ENCODE data around the gene TPST2.

TPST2 gene

GRCh38 chr22:26580240-26580962 is 9.5 kb downstream of the TPST2 start:
- Histone ChIP-seq H3K79me2 (ENCODE audit: control insufficient read depth, insufficient read depth, low read length, unreplicated experiment) (peaks cover 10% of the 10 kb centered on the region), H2AFZ (ENCODE audit: low read length, unreplicated experiment) (no peak overlapping the region), H3K4me3 (ENCODE audit: low read depth, low read length) (no peak overlapping the region), H3K36me3 (ENCODE audit: insufficient read depth, low read length) (no peaks in the 10 kb centered on the region), H3K27me3 (ENCODE audit: insufficient read depth, low read length) (no peaks in the 10 kb centered on the region), H3K27ac (ENCODE audit: low read depth, low read length) (no peak overlapping the region), H3K4me1 (ENCODE audit: control insufficient read depth, insufficient read depth, low read length, unreplicated experiment) (peaks cover 7% of the 10 kb centered on the region)

- Histone ChIP-seq H3K36me3 (ENCODE audit: insufficient read depth, low read length) (no peaks in the 10 kb centered on the region), H3K4me3 (ENCODE audit: low read depth, low read length) (no peak overlapping the region), H3K27me3 (ENCODE audit: insufficient read depth, low read length) (no peaks in the 10 kb centered on the region), H3K27ac (ENCODE audit: low read depth, low read length) (no peak overlapping the region), H3K79me2 (ENCODE audit: control insufficient read depth, insufficient read depth, low read length, unreplicated experiment) (peaks cover 10% of the 10 kb centered on the region), H3K4me1 (ENCODE audit: control insufficient read depth, insufficient read depth, low read length, unreplicated experiment) (no peaks in the 10 kb centered on the region), H2AFZ (ENCODE audit: low read length, unreplicated experiment) (no peak overlapping the region)
Observed at GRCh38 chr22:26579331-26579886, 10.5 kb downstream of the TPST2 start.

GRCh38 chr22:26577081-26577480 is 12.9 kb downstream of the TPST2 start:
- Histone ChIP-seq H3K36me3 (ENCODE audit: insufficient read depth, low read length) (no peaks in the 10 kb centered on the region), H3K27me3 (ENCODE audit: insufficient read depth, low read length) (no peaks in the 10 kb centered on the region), H2AFZ (ENCODE audit: low read length, unreplicated experiment) (no peak overlapping the region), H3K27ac (ENCODE audit: low read depth, low read length) (no peak overlapping the region), H3K4me1 (ENCODE audit: control insufficient read depth, insufficient read depth, low read length, unreplicated experiment) (no peaks in the 10 kb centered on the region), H3K79me2 (ENCODE audit: control insufficient read depth, insufficient read depth, low read length, unreplicated experiment) (peaks cover 6% of the 10 kb centered on the region), H3K4me3 (ENCODE audit: low read depth, low read length) (no peak overlapping the region)

GRCh38 chr22:26576026-26576680 is 13.8 kb downstream of the TPST2 start:
- Histone ChIP-seq H3K4me1 (ENCODE audit: control insufficient read depth, insufficient read depth, low read length, unreplicated experiment) (no peaks in the 10 kb centered on the region), H3K4me3 (ENCODE audit: low read depth, low read length) (no peak overlapping the region), H3K36me3 (ENCODE audit: insufficient read depth, low read length) (no peaks in the 10 kb centered on the region), H2AFZ (ENCODE audit: low read length, unreplicated experiment) (no peak overlapping the region), H3K27ac (ENCODE audit: low read depth, low read length) (no peak overlapping the region), H3K27me3 (ENCODE audit: insufficient read depth, low read length) (no peaks in the 10 kb centered on the region), H3K79me2 (ENCODE audit: control insufficient read depth, insufficient read depth, low read length, unreplicated experiment) (peaks cover 6% of the 10 kb centered on the region)

GRCh38 chr22:26574001-26574723 is 15.8 kb downstream of the TPST2 start:
- Histone ChIP-seq H3K4me3 (ENCODE audit: low read depth, low read length) (no peak overlapping the region), H3K36me3 (ENCODE audit: insufficient read depth, low read length) (no peaks in the 10 kb centered on the region), H2AFZ (ENCODE audit: low read length, unreplicated experiment) (no peak overlapping the region), H3K4me1 (ENCODE audit: control insufficient read depth, insufficient read depth, low read length, unreplicated experiment) (no peaks in the 10 kb centered on the region), H3K27me3 (ENCODE audit: insufficient read depth, low read length) (no peaks in the 10 kb centered on the region), H3K79me2 (ENCODE audit: control insufficient read depth, insufficient read depth, low read length, unreplicated experiment) (peaks cover 4% of the 10 kb centered on the region), H3K27ac (ENCODE audit: low read depth, low read length) (no peak overlapping the region)

GRCh38 chr22:26573026-26573662 is 16.8 kb downstream of the TPST2 start:
- H3K4me1 ChIP-seq (ENCODE audit: control insufficient read depth, insufficient read depth, low read length, unreplicated experiment): no peaks in the 10 kb centered on the region
- peaks cover under 1% of the 10 kb centered on the region for H3K79me2 ChIP-seq (ENCODE audit: control insufficient read depth, insufficient read depth, low read length, unreplicated experiment)
- H2AFZ ChIP-seq (ENCODE audit: low read length, unreplicated experiment): no peak overlapping the region
- H3K36me3 ChIP-seq (ENCODE audit: insufficient read depth, low read length): no peaks in the 10 kb centered on the region
- no peak overlapping the region for H3K27ac ChIP-seq (ENCODE audit: low read depth, low read length)
- no peaks in the 10 kb centered on the region for H3K27me3 ChIP-seq (ENCODE audit: insufficient read depth, low read length)
- no peak overlapping the region for H3K4me3 ChIP-seq (ENCODE audit: low read depth, low read length)

GRCh38 chr22:26570864-26571525 is 18.9 kb downstream of the TPST2 start:
- H3K27ac ChIP-seq (ENCODE audit: low read depth, low read length): no peak overlapping the region
- H3K79me2 ChIP-seq (ENCODE audit: control insufficient read depth, insufficient read depth, low read length, unreplicated experiment): peaks cover 3% of the 10 kb centered on the region
- no peaks in the 10 kb centered on the region for H3K36me3 ChIP-seq (ENCODE audit: insufficient read depth, low read length)
- H3K4me3 ChIP-seq (ENCODE audit: low read depth, low read length): no peak overlapping the region
- no peak overlapping the region for H2AFZ ChIP-seq (ENCODE audit: low read length, unreplicated experiment)
- no peaks in the 10 kb centered on the region for H3K4me1 ChIP-seq (ENCODE audit: control insufficient read depth, insufficient read depth, low read length, unreplicated experiment)
- no peaks in the 10 kb centered on the region for H3K27me3 ChIP-seq (ENCODE audit: insufficient read depth, low read length)

- H3K36me3 ChIP-seq (ENCODE audit: insufficient read depth, low read length): no peaks in the 10 kb centered on the region
- no peak overlapping the region for H2AFZ ChIP-seq (ENCODE audit: low read length, unreplicated experiment)
- H3K79me2 ChIP-seq (ENCODE audit: control insufficient read depth, insufficient read depth, low read length, unreplicated experiment): peaks cover 3% of the 10 kb centered on the region
- H3K4me1 ChIP-seq (ENCODE audit: control insufficient read depth, insufficient read depth, low read length, unreplicated experiment): no peaks in the 10 kb centered on the region
- H3K27ac ChIP-seq (ENCODE audit: low read depth, low read length): no peak overlapping the region
- no peak overlapping the region for H3K4me3 ChIP-seq (ENCODE audit: low read depth, low read length)
- no peaks in the 10 kb centered on the region for H3K27me3 ChIP-seq (ENCODE audit: insufficient read depth, low read length)
Observed at GRCh38 chr22:26570115-26570514, 19.8 kb downstream of the TPST2 start.

- no peak overlapping the region for H3K4me3 ChIP-seq (ENCODE audit: low read depth, low read length)
- H3K4me1 ChIP-seq (ENCODE audit: control insufficient read depth, insufficient read depth, low read length, unreplicated experiment): no peaks in the 10 kb centered on the region
- H3K36me3 ChIP-seq (ENCODE audit: insufficient read depth, low read length): no peaks in the 10 kb centered on the region
- peaks cover 3% of the 10 kb centered on the region for H3K79me2 ChIP-seq (ENCODE audit: control insufficient read depth, insufficient read depth, low read length, unreplicated experiment)
- no peak overlapping the region for H2AFZ ChIP-seq (ENCODE audit: low read length, unreplicated experiment)
- no peak overlapping the region for H3K27ac ChIP-seq (ENCODE audit: low read depth, low read length)
- no peaks in the 10 kb centered on the region for H3K27me3 ChIP-seq (ENCODE audit: insufficient read depth, low read length)
Observed at GRCh38 chr22:26568207-26568706, 21.7 kb downstream of the TPST2 start.

GRCh38 chr22:26567610-26568009 is 22.3 kb downstream of the TPST2 start:
- Histone ChIP-seq H3K27me3 (ENCODE audit: insufficient read depth, low read length) (no peaks in the 10 kb centered on the region), H3K27ac (ENCODE audit: low read depth, low read length) (no peak overlapping the region), H3K79me2 (ENCODE audit: control insufficient read depth, insufficient read depth, low read length, unreplicated experiment) (peaks cover 3% of the 10 kb centered on the region), H3K36me3 (ENCODE audit: insufficient read depth, low read length) (no peaks in the 10 kb centered on the region), H2AFZ (ENCODE audit: low read length, unreplicated experiment) (no peak overlapping the region), H3K4me1 (ENCODE audit: control insufficient read depth, insufficient read depth, low read length, unreplicated experiment) (no peaks in the 10 kb centered on the region), H3K4me3 (ENCODE audit: low read depth, low read length) (no peak overlapping the region)
